ENCODE data around the gene CCDC50. TPM values are rescaled to one million over a fixed set of nuclear protein-coding genes. Genes with fewer than 3 reads are reported as not detected.

The CCDC50 gene
- polyA plus RNA-seq, 1 donor (not counting 4 experiments of a cell fraction or from before 2014, with no cell fraction given) = 54.8 TPM

DNA sequence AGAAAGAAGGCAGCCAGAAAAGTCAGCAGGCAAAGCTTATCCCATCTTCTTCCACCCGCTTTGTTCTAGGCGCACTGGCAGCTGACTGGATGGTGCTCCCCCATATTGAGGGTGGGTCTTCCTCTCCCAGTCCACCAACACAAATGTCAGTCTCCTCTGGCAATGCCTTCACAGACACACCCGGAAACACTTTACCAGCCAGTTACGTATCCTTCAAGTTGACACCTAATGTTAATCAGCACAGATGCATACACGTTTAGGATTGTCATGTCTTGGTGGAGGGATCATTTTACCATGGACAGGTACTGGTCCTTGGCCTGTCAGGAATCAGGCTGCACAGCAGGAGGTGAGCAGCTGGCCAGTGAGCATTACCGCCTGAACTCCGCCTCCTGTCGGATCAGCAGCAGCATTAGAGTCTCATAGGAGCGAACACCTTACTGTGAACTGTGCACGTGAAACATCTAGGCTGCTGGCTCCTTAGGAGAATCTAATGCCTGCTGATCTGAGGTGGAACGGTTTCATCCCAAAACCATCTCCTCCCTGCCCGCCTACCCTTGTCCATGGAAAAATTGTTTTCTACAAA is 72.7 kb downstream of the CCDC50 start:
- H3K9me1 ChIP-seq (ENCODE audit: control insufficient read depth, extremely low read depth, insufficient read depth, low read length) = no peaks in the 10 kb centered on the region
- H3K9ac ChIP-seq (ENCODE audit: control insufficient read depth, extremely low read depth, insufficient read depth, low read length) = no peak overlapping the region
- dilution Hi-C loops (cut with MboI; ENCODE audit: extremely low pct_ligation_motif_present, low sequenced_read_pairs) = no loop called here
- H2AFZ ChIP-seq (ENCODE audit: control insufficient read depth, low read length) = no peak overlapping the region
- no peaks in the 10 kb centered on the region for H3K9me3 ChIP-seq (ENCODE audit: control insufficient read depth, low read depth, low read length)
- H3K27me3 ChIP-seq (ENCODE audit: control insufficient read depth, extremely low read depth, insufficient read depth, low read length) = no peaks in the 10 kb centered on the region
- H3K79me2 ChIP-seq (ENCODE audit: control insufficient read depth, insufficient read depth, low read length) = no peaks in the 10 kb centered on the region
- no peak overlapping the region for H3K4me2 ChIP-seq (ENCODE audit: control insufficient read depth, extremely low read depth, insufficient read depth, low read depth, low read length)
- DNase-seq (ENCODE audit: low read depth, low spot score) (no peak), FAIRE-seq (no peak)
- no peak overlapping the region for H3K27ac ChIP-seq (ENCODE audit: control insufficient read depth, insufficient read depth, low read length)
- no peak overlapping the region for H3K4me3 ChIP-seq (ENCODE audit: control insufficient read depth in 2 of 3, extremely low read depth in 1 of 3, insufficient read depth in 2 of 3, low read depth in 1 of 3, low read length in 3 of 3)
- TF ChIP-seq EZH2 (IDR thresholded peaks at IDR 0.05; ENCODE audit: low read length) (no peak), CTCF (optimal IDR thresholded peaks at IDR 0.05 in 1 of 3, IDR thresholded peaks at IDR 0.05 in 1 of 3, conservative IDR thresholded peaks at IDR 0.05 in 1 of 3; ENCODE audit: extremely low read depth in 1 of 3, insufficient read depth in 2 of 3, low read length in 3 of 3) (no peak)
- no peaks in the 10 kb centered on the region for H4K20me1 ChIP-seq (ENCODE audit: control insufficient read depth, extremely low read depth, insufficient read depth, low read length)
- no peaks in the 10 kb centered on the region for H3K4me1 ChIP-seq (ENCODE audit: control insufficient read depth, extremely low read depth, insufficient read depth, low read length)
- no peaks in the 10 kb centered on the region for H3K36me3 ChIP-seq (ENCODE audit: control insufficient read depth in 2 of 2, extremely low read depth in 1 of 2, insufficient read depth in 2 of 2, low read length in 2 of 2)

DNA sequence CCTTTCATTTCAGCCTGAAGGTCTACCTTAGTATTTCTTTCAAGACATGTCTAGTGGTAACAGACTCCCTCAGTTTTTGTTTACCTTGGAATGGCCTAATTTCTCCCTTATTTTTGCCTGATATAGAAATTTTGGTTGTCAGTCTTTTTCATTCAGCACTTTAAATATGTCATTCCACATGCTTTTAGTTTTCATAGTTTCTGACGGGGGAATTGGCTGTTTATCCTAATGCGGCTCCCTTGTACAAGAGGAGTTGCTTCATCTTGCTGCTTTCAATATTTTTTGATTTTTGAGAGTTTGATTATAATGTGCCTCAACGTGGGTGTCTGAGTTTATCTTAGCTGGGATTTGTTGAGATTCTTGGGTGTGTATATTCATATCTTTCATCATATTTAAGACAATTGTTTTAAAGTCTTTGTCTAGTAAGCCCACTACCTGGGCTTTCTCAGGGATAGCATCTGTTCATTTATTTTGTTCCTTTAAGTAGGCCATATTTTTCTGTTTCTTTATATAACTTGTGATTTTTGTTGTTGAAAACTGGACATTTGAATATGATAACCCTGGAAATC is 80.7 kb downstream of the CCDC50 start:
- TF ChIP-seq CTCF (optimal IDR thresholded peaks at IDR 0.05 in 1 of 3, IDR thresholded peaks at IDR 0.05 in 1 of 3, conservative IDR thresholded peaks at IDR 0.05 in 1 of 3; ENCODE audit: extremely low read depth in 1 of 3, insufficient read depth in 2 of 3, low read length in 3 of 3) = no peak
- no peak for TF ChIP-seq EZH2 (IDR thresholded peaks at IDR 0.05; ENCODE audit: low read length)
- H3K27me3 ChIP-seq (ENCODE audit: control insufficient read depth, extremely low read depth, insufficient read depth, low read length) = no peaks in the 10 kb centered on the region
- peaks cover 9% of the 10 kb centered on the region for H3K4me1 ChIP-seq (ENCODE audit: control insufficient read depth, extremely low read depth, insufficient read depth, low read length)
- H3K9me3 ChIP-seq (ENCODE audit: control insufficient read depth, low read depth, low read length) = peaks cover 2% of the 10 kb centered on the region
- no peak overlapping the region for H3K4me2 ChIP-seq (ENCODE audit: control insufficient read depth, extremely low read depth, insufficient read depth, low read depth, low read length)
- no peak overlapping the region for H3K4me3 ChIP-seq (ENCODE audit: control insufficient read depth in 2 of 3, extremely low read depth in 1 of 3, insufficient read depth in 2 of 3, low read depth in 1 of 3, low read length in 3 of 3)
- dilution Hi-C loops (cut with MboI; ENCODE audit: extremely low pct_ligation_motif_present, low sequenced_read_pairs) = no loop called here
- H2AFZ ChIP-seq (ENCODE audit: control insufficient read depth, low read length) = no peak overlapping the region
- no peaks in the 10 kb centered on the region for H3K79me2 ChIP-seq (ENCODE audit: control insufficient read depth, insufficient read depth, low read length)
- no peak overlapping the region for H3K27ac ChIP-seq (ENCODE audit: control insufficient read depth, insufficient read depth, low read length)
- no peaks in the 10 kb centered on the region for H3K9me1 ChIP-seq (ENCODE audit: control insufficient read depth, extremely low read depth, insufficient read depth, low read length)
- no peaks in the 10 kb centered on the region for H4K20me1 ChIP-seq (ENCODE audit: control insufficient read depth, extremely low read depth, insufficient read depth, low read length)
- H3K36me3 ChIP-seq (ENCODE audit: control insufficient read depth in 2 of 2, extremely low read depth in 1 of 2, insufficient read depth in 2 of 2, low read length in 2 of 2) = no peaks in the 10 kb centered on the region
- DNase-seq (ENCODE audit: low read depth, low spot score) (no peak), FAIRE-seq (no peak)
- H3K9ac ChIP-seq (ENCODE audit: control insufficient read depth, extremely low read depth, insufficient read depth, low read length) = no peak overlapping the region
